ENCODE measurements around the gene FNIP2. TPM values are rescaled to one million over a fixed set of nuclear protein-coding genes. Genes with fewer than 3 reads are reported as not detected.

FNIP2 gene
- total RNA-seq, 2 donors from 2014 or later, result 17.5 to 35.6 TPM

- DNase-seq (ENCODE audit: low spot score) (no peak), ATAC-seq (no peak)
- Mint-ChIP-seq H3K27me3 (no peaks in the 10 kb centered on the region), H3K9me3 (no peaks in the 10 kb centered on the region), H3K36me3 (no peaks in the 10 kb centered on the region), H3K27ac (peak overlapping the region in 1 of 2 donors; percentile 18), H3K4me3 (peak overlapping the region; percentile 41), H3K4me1 (ENCODE audit: low read depth in 2 of 2) (peaks cover 27 to 33% of the 10 kb centered on the region in 2 donors)
Measured at GRCh38 chr4:158771776-158772175, 3.0 kb downstream of the FNIP2 start.

GRCh38 chr4:158775091-158775651 is 6.3 kb downstream of the FNIP2 start:
- Mint-ChIP-seq H3K27ac (no peak overlapping the region), H3K27me3 (no peaks in the 10 kb centered on the region)

GRCh38 chr4:158776106-158776505 is 7.3 kb downstream of the FNIP2 start:
- Mint-ChIP-seq H3K27ac (no peak overlapping the region), H3K27me3 (no peaks in the 10 kb centered on the region), H3K36me3 (no peaks in the 10 kb centered on the region), H3K4me1 (ENCODE audit: low read depth in 2 of 2) (peaks cover 21 to 27% of the 10 kb centered on the region in 2 donors), H3K4me3 (no peak overlapping the region), H3K9me3 (no peaks in the 10 kb centered on the region)
- DNase-seq (ENCODE audit: low spot score) (no peak), ATAC-seq (no peak)

More at GRCh38 chr4:158775091-158775651, 6.3 kb downstream of the FNIP2 start:
- no peaks in the 10 kb centered on the region for H3K36me3 Mint-ChIP-seq
- DNase-seq (ENCODE audit: low spot score), result no peak
- no peak overlapping the region for H3K4me3 Mint-ChIP-seq
- no peak for ATAC-seq
- peaks cover 28% of the 10 kb centered on the region in 2 donors for H3K4me1 Mint-ChIP-seq (ENCODE audit: low read depth in 2 of 2)
- H3K9me3 Mint-ChIP-seq, result no peaks in the 10 kb centered on the region

DNA sequence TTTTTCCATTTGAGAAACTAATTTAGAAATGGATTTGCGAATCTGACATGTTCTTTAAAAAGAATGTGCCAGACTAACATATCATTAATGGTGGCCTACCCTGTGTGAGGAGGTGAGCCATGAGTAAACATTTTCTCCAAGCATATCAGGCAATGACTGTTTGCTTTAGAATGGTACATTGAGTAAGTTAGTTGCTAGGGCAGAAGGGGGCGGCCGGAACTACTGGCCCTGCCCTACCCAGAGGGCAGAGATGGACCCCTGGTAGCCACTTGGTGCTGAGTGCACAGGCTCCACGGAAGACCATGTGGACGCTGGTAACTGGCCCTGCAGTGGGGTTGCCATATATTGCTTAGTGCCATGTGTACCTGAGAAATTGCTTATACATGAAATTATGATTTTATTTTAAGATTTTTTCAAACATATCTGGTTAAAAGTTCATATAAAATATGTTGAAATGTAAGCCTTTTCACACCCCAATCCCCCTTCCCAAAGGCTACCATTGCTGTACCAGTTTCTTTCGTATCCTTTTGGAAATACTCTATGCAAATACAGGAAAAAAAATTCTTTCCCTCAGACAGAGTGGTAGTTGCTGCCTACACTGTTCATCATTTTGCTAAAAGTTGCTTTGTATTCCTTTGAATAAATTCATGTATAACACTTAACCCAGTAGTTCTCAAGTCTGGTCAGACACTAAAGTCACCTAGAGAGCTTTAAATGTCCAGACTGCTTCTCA is 8.8 kb downstream of the FNIP2 start:
- H3K4me1 Mint-ChIP-seq (ENCODE audit: low read depth in 2 of 2), result peaks cover 17 to 22% of the 10 kb centered on the region in 2 donors
- ATAC-seq (peak in 1 of 2 donors; percentile 25), DNase-seq (ENCODE audit: low spot score) (no peak)
- H3K27ac Mint-ChIP-seq, result peak overlapping the region; percentile 14 to 82
- peak overlapping the region; percentile 54 for H3K4me3 Mint-ChIP-seq
- no peaks in the 10 kb centered on the region for H3K27me3 Mint-ChIP-seq
- no peaks in the 10 kb centered on the region for H3K9me3 Mint-ChIP-seq
- H3K36me3 Mint-ChIP-seq, result no peaks in the 10 kb centered on the region

GRCh38 chr4:158778156-158778711 is 9.4 kb downstream of the FNIP2 start:
- Mint-ChIP-seq H3K27ac (peak overlapping the region; percentile 14 to 82), H3K9me3 (no peaks in the 10 kb centered on the region), H3K36me3 (no peaks in the 10 kb centered on the region), H3K27me3 (no peaks in the 10 kb centered on the region), H3K4me3 (peak overlapping the region; percentile 54), H3K4me1 (ENCODE audit: low read depth in 2 of 2) (peaks cover 22 to 29% of the 10 kb centered on the region in 2 donors)
- no peak for DNase-seq (ENCODE audit: low spot score)
- ATAC-seq, result peak; percentile 84 to 88

DNA sequence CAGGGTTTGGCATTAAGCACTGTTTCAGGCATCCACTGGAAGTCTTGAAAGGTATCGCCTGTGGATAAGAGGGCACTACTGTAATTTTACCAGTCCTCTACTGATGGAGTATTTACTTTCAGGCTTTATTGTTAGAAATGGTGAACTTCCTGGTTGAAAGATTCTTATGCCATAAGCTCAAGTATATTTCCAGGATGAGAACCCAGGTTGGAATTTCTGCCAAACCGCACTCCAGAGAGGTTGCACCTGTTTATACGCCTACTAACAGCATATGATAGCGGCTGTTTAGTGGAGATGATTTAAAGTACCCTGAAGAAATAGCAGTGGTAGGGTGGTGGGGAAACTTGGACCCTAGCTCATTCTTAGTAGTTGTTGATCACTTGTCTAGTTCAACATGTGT is 9.9 kb downstream of the FNIP2 start:
- H3K36me3 Mint-ChIP-seq, result no peaks in the 10 kb centered on the region
- H3K27ac Mint-ChIP-seq, result peak overlapping the region in 1 of 2 donors; percentile 82
- peaks cover 27 to 34% of the 10 kb centered on the region in 2 donors for H3K4me1 Mint-ChIP-seq (ENCODE audit: low read depth in 2 of 2)
- ATAC-seq (no peak), DNase-seq (ENCODE audit: low spot score) (no peak)
- H3K27me3 Mint-ChIP-seq, result no peaks in the 10 kb centered on the region
- no peak overlapping the region for H3K4me3 Mint-ChIP-seq
- no peaks in the 10 kb centered on the region for H3K9me3 Mint-ChIP-seq

DNA sequence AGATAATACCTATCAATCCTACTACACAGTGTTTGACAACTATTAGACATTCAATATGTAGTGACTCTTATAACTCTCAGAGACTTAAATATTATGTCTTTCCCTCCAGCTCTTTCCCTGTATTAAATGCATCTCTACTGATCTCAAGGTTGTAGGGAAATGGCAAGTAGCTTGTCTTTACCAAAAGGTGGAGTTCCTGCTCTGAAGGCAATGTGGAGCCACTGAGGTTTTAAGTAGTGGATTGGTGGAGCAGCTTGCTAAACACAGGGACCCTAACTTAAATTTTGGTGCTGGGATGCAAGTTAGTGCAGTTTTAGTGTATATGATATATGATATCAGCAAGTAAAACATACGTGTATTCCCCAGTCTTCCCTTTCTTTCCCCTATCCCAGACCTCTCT is 13.1 kb downstream of the FNIP2 start:
- DNase-seq (ENCODE audit: low spot score), result no peak
- Mint-ChIP-seq H3K36me3 (no peaks in the 10 kb centered on the region), H3K27me3 (no peaks in the 10 kb centered on the region), H3K4me3 (no peak overlapping the region), H3K4me1 (ENCODE audit: low read depth in 2 of 2) (peaks cover 38 to 40% of the 10 kb centered on the region in 2 donors), H3K9me3 (no peaks in the 10 kb centered on the region), H3K27ac (peak overlapping the region in 1 of 2 donors; percentile 34)
- no peak for ATAC-seq

GRCh38 chr4:158782551-158783360 is 13.9 kb downstream of the FNIP2 start:
- DNase-seq (ENCODE audit: low spot score), result no peak
- Mint-ChIP-seq H3K27me3 (no peaks in the 10 kb centered on the region), H3K4me1 (ENCODE audit: low read depth in 2 of 2) (peaks cover 37 to 39% of the 10 kb centered on the region in 2 donors), H3K4me3 (no peak overlapping the region), H3K36me3 (no peaks in the 10 kb centered on the region), H3K9me3 (no peaks in the 10 kb centered on the region), H3K27ac (peak overlapping the region in 1 of 2 donors; percentile 34)
- no peak for ATAC-seq

GRCh38 chr4:158783785-158784184 is 15.0 kb downstream of the FNIP2 start:
- peaks cover 38 to 41% of the 10 kb centered on the region in 2 donors for H3K4me1 Mint-ChIP-seq (ENCODE audit: low read depth in 2 of 2)
- no peaks in the 10 kb centered on the region for H3K36me3 Mint-ChIP-seq
- H3K27me3 Mint-ChIP-seq, result no peaks in the 10 kb centered on the region
- DNase-seq (ENCODE audit: low spot score), result no peak
- no peak overlapping the region for H3K27ac Mint-ChIP-seq
- ATAC-seq, result no peak
- no peaks in the 10 kb centered on the region for H3K9me3 Mint-ChIP-seq
- no peak overlapping the region for H3K4me3 Mint-ChIP-seq

DNA sequence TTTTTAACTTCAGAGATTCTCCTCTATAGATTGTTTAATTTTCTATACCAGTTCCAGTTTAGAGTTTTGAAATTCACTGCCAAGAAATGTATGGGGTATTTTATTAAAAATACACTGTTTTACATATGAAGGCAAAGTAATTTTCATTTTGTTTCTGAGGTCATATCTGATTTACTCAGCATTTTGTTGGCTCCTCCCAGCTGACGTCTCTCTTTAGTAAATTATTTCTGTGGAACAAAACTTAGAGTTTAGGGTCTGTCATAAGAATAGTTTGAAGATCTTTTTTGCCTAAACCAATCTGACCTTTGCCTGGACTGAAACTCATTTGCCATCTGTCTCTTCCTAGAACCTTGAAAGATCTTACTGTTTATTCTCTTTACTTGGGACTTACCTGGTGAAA is 16.9 kb downstream of the FNIP2 start:
- no peaks in the 10 kb centered on the region for H3K27me3 Mint-ChIP-seq
- ATAC-seq (no peak), DNase-seq (ENCODE audit: low spot score) (no peak)
- H3K36me3 Mint-ChIP-seq, result no peaks in the 10 kb centered on the region
- peak overlapping the region in 1 of 2 donors; percentile 33 for H3K27ac Mint-ChIP-seq
- peaks cover 36 to 42% of the 10 kb centered on the region in 2 donors for H3K4me1 Mint-ChIP-seq (ENCODE audit: low read depth in 2 of 2)
- no peaks in the 10 kb centered on the region for H3K9me3 Mint-ChIP-seq
- no peak overlapping the region for H3K4me3 Mint-ChIP-seq

- no peak for ATAC-seq
Measured at GRCh38 chr4:158786121-158786601, 17.3 kb downstream of the FNIP2 start.

GRCh38 chr4:158786955-158787354 is 18.1 kb downstream of the FNIP2 start:
- Mint-ChIP-seq H3K4me3 (no peak overlapping the region), H3K4me1 (ENCODE audit: low read depth in 2 of 2) (peaks cover 36 to 40% of the 10 kb centered on the region in 2 donors), H3K36me3 (no peaks in the 10 kb centered on the region), H3K27me3 (no peaks in the 10 kb centered on the region), H3K27ac (no peak overlapping the region), H3K9me3 (no peaks in the 10 kb centered on the region)
- no peak for ATAC-seq
- DNase-seq (ENCODE audit: low spot score), result no peak

More at GRCh38 chr4:158786121-158786601, 17.3 kb downstream of the FNIP2 start:
- peaks cover 34 to 42% of the 10 kb centered on the region in 2 donors for H3K4me1 Mint-ChIP-seq (ENCODE audit: low read depth in 2 of 2)
- no peaks in the 10 kb centered on the region for H3K9me3 Mint-ChIP-seq
- no peak overlapping the region for H3K4me3 Mint-ChIP-seq
- H3K27me3 Mint-ChIP-seq, result no peaks in the 10 kb centered on the region
- no peak for DNase-seq (ENCODE audit: low spot score)
- peak overlapping the region in 1 of 2 donors; percentile 33 for H3K27ac Mint-ChIP-seq
- H3K36me3 Mint-ChIP-seq, result no peaks in the 10 kb centered on the region

GRCh38 chr4:158787709-158788475 is 19.1 kb downstream of the FNIP2 start:
- no peak for ATAC-seq
- H3K27ac Mint-ChIP-seq, result no peak overlapping the region
- DNase-seq (ENCODE audit: low spot score), result no peak
- H3K27me3 Mint-ChIP-seq, result no peaks in the 10 kb centered on the region
- H3K4me3 Mint-ChIP-seq, result no peak overlapping the region
- H3K9me3 Mint-ChIP-seq, result no peaks in the 10 kb centered on the region
- no peaks in the 10 kb centered on the region for H3K36me3 Mint-ChIP-seq
- peaks cover 27 to 31% of the 10 kb centered on the region in 2 donors for H3K4me1 Mint-ChIP-seq (ENCODE audit: low read depth in 2 of 2)
